H7 (cell line): ENCODE results near the gene POLR2E. TPM values are rescaled to one million over a fixed set of nuclear protein-coding genes. Genes with fewer than 3 reads are reported as not detected.
A peak's percentile ranks its signal among the peaks of the same experiment; 100 is the strongest.

Source experiments
- DNase-seq: peaks from one replicate; pipeline ENCODE4 v3.0.0; 2012
- H3K27me3 ChIP-seq: 2 replicates; pipeline ENCODE4 v1.6.0; 2011; ENCODE audit warnings: mild to moderate bottlenecking, low read length; ENCODE audit not compliant: control insufficient read depth, insufficient read depth
- H3K36me3 ChIP-seq: replicated peaks from 2 replicates; pipeline ENCODE4 v1.5.1; 2011; ENCODE audit warnings: low read length; ENCODE audit not compliant: control insufficient read depth, insufficient read depth
- H3K4me3 ChIP-seq: 2 replicates; pipeline ENCODE4 v1.5.1; 2011; ENCODE audit warnings: low read depth, mild to moderate bottlenecking, control low read depth, low read length, moderate library complexity; ENCODE audit not compliant: insufficient read depth
- total RNA-seq: library from RNA; depleted of rRNA; stranded (reverse); fragments of >200 nt; shearing (Covaris generic); gene quantifications from 2 replicates; pipeline ENCODE4 v1.2.3, GENCODE V29; 2014

POLR2E gene
- total RNA-seq, 1 experiment from 2014 or later: 283 TPM

DNA sequence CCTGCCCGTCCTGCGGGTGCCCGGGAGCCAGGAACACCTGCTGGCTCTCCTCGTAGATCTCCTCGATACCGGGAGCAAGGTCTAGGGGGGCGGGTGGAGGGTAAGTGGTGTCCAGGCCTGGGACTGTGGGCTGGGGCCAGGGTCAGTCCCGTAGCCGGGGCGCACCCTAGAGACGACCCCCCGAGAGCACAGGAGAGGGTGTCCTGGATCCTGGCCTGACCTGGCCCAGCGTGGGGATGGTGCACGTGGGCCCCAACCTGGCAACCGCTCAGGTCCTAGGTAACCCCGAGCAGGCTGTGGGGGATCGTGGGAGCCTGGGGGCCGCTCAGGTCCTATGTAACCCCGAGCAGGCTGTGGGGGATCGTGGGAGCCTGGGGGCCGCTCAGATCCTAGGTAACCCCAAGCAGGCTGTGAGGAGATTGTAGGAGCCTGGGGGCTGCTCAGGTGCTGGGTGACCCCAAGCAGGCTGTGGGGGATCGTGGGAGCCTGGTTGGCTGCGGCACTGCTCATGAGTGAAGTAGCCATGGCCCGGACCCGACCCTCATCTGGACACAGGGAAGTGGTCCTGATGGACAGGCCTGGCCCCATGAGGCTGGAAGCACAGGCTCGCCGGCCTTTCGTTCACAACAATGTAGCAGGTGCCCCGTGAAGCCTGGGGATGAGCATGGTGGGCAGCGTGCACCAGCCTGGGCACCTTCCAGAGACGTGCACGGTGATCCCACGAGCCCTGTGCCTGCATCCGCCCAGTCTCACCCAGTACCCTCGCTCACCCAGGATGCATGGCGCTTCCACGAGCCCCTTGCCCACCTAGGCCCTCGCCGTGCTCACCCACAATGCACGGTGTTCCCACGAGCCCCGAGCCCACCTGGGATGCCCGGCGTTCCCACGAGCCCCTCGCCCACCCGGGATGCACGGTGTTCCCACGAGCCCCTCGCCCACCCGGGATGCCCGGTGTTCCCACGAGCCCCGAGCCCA lies 14.8 kb upstream of the POLR2E start:
- Histone ChIP-seq H3K36me3 (peaks cover 7% of the 10 kb centered on the region), H3K27me3 (no peaks in the 10 kb centered on the region), H3K4me3 (no peak overlapping the region)
- no peak for DNase-seq

DNA sequence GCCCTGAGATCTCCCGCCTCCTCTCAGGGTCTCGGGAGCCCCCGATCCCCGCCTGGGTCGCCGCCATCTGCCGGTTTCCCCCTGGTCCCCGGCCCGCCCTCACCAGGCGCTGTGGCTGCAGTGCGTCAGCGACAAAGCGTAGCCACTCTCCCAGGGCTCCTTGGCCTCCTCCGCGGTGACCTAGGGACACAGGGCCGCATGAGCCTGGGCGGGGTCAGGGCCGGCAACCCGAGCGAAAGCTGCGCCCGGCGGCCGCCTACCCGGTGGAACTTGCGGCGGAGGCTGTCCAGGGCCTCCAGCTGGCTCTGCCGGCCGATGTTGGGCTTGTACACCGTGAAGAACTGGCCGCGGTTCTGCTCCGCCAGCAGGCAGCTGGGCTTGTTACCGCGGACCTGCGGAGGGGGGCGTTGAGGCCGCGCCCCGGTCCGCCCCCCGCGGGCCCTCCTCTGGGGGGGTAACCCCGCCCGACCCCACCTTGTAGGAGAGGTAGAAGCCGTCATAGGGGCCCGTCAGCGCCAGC lies 13.9 kb upstream of the POLR2E start:
- DNase-seq: no peak
- Histone ChIP-seq H3K36me3 (peaks cover 7% of the 10 kb centered on the region), H3K4me3 (no peak overlapping the region), H3K27me3 (no peaks in the 10 kb centered on the region)

DNA sequence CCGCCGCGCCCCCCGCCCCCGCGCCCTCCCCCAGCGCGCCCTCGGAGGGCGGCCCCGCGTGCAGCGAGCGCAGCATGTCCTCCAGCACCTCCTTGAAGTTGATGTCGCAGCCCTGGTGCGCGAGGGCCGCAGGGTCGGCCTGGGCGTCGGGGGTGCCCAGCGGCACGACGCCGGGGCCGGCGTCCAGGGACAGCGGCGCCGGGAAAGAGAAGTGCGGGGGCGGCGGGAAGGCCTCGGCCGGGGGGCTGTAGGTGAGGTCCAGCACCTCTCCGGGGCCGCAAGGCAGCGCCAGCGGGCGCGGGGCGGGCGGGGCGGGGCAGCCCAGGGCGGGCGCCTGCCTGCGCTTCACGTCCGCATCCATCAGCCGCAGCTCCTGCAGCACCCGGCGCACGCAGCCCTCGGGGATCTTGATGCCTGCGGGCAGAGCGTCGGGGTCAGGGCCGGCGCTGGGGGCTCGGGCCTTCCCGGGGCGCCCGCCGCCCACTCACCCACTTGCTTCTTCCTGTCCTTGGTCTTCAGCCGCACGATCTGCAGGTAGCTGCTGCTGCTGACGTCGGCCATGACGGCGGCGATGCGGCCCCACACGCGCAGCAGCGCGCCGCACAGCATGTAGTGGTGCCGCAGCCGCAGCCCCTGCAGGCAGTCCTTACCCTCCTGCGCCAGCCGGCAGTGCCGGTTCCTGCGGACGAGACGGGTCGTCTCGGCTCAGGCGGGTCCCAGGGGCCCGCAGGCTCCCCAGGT lies 13.3 kb upstream of the POLR2E start:
- no peak for DNase-seq
- H3K27me3 ChIP-seq: no peaks in the 10 kb centered on the region
- no peak overlapping the region for H3K4me3 ChIP-seq
- H3K36me3 ChIP-seq: peaks cover 7% of the 10 kb centered on the region

DNA sequence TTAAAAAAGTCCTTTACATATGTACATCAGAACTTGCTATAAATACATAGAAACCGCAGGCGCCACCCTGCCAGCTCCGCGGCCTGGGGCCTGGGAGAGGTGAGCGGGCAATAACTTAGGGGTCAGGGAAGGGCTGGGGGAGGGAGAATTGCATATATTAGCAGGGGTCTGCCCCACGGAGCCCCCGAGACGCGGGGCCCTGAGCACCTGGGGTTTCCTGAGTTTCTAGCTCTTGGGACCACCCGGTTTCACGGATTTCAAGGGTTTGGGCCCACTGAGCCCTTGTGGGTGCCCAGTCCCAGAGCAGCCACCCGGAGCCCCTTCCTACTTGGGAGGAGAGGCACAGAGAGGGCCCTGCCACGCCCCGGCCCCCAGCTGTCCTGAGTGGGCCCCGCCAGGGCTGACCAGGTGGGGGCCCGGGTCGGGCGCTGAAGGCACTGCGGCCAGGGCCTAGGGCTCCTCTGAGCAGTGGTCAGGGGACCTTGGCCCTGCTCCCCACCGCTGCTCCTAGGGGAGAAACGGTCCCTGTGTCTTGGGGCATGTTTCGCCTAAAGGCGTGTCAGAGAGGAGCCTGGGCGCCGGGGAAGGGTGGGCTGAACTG lies 12.6 kb upstream of the POLR2E start:
- Histone ChIP-seq H3K27me3 (no peaks in the 10 kb centered on the region), H3K4me3 (no peak overlapping the region), H3K36me3 (peaks cover 7% of the 10 kb centered on the region)
- no peak for DNase-seq

DNA sequence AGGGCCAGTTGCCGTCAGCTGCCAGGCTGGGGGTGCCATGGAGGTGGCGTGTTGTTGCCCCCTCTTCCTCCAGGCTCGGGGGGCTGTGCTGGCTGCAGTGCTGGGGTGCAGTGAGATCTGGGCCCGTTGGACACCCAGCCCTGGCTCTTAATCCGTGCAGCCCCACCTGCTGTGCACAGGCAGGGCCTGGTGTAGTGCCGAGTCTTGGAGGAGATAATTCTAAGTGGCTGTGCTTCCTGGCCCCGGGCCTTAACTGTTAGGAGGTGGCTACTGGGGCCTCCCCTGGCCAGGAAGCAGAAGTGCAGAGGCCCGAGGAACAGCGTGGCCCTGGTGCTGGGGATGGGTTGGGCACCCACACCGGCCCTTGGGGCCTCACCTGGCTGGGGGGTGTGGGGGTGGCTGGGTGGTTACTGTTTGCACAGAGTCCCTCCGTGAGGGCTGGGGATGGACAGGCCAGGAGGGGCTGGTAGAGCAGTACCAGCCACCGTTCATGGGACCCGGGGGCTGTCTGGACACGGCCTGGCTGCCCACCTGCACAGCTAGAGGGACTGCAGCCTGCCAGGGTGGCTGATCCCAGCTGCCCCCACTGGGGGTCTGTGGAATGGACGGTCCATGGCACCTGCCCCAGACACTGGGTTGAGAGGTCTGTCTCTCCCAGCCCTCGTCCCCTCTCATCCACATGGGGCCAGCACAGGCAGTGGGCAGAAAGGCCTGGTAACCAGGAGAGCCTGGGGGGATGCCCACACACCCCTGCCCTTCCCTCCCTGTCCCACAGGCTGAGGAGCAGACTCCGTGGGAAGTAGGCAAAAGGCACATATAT lies 11.9 kb upstream of the POLR2E start:
- no peak overlapping the region for H3K4me3 ChIP-seq
- no peaks in the 10 kb centered on the region for H3K27me3 ChIP-seq
- DNase-seq: no peak
- peaks cover 7% of the 10 kb centered on the region for H3K36me3 ChIP-seq

DNA sequence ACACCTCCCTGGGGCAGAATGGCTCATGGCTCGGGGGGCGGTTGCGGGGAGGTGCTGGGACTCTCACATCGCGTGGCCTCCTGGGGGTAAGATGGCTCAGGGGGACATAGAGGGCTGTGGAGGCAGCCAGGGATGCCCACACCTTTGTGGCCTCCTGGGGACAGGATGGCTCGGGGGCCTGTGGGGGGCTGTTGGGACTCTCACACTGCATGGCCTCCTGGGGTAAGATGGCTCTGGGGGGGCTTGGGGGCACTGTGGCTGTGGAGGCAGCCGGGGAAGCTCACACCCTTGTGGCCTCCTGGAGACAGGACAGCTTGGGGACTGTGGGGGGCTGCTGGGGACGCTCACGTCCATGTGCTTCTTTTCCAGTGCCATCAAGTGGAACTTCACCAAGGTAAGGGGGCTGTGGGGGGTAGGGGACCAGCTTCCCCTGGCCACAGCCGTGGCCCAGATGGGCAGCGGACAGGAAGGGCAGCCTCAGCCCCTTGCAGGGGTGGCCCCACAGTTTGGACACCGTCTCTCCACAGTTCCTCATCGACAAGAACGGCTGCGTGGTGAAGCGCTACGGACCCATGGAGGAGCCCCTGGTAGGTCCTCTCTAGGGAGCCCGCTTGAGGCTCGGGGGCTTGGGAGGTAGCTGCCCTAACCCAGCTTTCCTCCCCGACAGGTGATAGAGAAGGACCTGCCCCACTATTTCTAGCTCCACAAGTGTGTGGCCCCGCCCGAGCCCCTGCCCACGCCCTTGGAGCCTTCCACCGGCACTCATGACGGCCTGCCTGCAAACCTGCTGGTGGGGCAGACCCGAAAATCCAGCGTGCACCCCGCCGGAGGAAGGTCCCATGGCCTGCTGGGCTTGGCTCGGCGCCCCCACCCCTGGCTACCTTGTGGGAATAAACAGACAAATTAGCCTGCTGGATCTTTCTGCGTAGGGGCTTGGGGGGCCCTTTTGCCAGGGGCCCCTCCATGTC lies 11.0 kb upstream of the POLR2E start:
- no peak for DNase-seq
- H3K27me3 ChIP-seq: no peaks in the 10 kb centered on the region
- peaks cover 7% of the 10 kb centered on the region for H3K36me3 ChIP-seq
- no peak overlapping the region for H3K4me3 ChIP-seq

DNA sequence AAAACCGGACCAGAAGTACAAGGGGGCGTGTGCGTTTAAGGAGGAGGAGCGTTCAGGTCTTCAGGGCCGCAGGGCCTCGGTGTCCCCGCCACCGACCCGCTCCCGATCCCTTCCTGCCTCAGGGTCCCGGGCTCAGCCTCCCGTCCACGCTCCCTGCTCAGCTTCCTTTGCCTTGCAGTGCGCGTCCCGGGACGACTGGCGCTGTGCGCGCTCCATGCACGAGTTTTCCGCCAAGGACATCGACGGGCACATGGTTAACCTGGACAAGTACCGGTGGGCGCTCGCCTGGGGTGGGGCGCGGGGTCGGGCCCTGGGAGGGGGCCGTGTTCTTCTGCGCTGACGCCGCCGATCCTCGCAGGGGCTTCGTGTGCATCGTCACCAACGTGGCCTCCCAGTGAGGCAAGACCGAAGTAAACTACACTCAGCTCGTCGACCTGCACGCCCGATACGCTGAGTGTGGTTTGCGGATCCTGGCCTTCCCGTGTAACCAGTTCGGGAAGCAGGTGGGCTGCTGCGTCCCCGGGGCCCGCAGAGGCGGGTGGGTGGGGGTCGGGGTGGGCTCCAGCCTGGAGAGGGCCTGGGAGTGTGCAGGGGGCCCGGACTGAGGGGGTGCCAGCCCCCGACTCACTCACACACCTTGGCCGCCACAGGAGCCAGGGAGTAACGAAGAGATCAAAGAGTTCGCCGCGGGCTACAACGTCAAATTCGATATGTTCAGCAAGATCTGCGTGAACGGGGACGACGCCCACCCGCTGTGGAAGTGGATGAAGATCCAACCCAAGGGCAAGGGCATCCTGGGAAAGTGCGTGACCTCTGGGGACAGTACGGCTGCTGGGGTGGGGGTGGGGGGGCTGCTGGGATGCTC lies 10.1 kb upstream of the POLR2E start:
- Histone ChIP-seq H3K36me3 (peaks cover 7% of the 10 kb centered on the region), H3K27me3 (no peaks in the 10 kb centered on the region), H3K4me3 (peak overlapping the region; percentile 85)
- peak; percentile 91 for DNase-seq

DNA sequence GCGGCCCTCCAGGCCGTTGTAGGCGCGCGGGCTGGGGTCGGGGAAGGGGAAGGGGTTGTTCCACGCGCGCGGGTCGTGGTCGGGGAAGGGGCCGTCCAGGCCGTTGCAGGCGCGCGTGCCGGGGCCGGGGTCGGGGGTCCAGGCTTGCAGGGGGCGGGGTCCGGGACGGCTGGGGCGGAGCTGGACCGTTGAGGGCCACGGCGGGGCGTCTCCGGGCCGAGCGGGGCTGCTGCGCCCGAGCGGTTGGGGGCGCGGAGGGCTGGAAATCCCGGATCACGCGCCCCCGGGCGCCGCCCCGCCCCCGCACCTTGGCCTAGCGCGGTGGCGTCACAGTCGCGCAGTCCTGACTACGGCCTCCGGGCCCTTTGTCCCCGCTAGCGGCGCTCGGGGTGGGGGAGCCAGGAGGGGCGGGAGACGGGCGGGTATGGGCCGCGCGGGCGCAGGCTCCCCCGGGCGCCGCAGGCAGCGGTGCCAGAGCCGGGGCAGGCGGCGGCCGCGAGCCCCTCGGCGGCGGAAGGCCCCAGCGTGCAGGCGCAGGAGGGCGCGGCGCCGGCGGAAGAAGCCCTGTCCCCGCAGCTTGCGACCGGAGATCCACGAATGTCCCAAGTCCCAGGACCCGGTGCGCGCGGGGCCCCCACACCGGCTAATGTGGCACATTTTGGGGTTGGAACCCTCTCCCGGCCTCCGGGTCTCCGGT lies 9.3 kb upstream of the POLR2E start:
- H3K27me3 ChIP-seq: no peaks in the 10 kb centered on the region
- H3K36me3 ChIP-seq: peaks cover 7% of the 10 kb centered on the region
- peak; percentile 98 for DNase-seq
- H3K4me3 ChIP-seq: peak overlapping the region; percentile 85

DNA sequence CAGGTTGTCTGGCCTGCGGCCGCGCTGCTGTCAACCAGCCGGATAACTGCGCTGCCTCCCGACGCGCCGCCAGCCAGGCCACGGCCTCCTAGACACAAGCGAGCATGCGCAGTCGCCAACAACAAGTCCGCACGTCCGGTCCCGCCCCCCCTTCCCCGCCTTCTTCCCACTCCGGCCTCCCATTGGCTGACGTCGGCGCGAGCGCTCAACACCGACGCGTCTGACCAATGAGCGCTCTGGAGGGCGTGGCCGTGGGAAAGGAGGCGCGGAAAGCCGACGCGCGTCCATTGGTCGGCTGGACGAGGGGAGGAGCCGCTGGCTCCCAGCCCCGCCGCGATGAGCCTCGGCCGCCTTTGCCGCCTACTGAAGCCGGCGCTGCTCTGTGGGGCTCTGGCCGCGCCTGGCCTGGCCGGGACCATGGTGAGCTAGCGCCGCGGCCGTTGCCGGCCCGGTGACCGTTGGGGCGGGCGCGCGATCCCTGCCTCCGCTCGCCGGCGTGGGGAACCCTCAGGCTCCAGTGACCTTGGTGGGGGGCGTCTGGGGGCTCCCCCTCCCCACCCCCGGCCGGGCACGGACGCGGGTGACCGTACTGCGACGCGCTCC lies 8.6 kb upstream of the POLR2E start, which contains the start of gene GPX4:
TSS of gene GPX4 (plus strand) at position 287 of the 603 bp plus-strand sequence. CDS start at position 337, 50 bp downstream.
- peak; percentile 100 for DNase-seq
- peak within 1 kb of the TSS; percentile 85 for H3K4me3 ChIP-seq
- H3K27me3 ChIP-seq: no peaks in the 10 kb centered on the region
- H3K36me3 ChIP-seq: peaks cover 7% of the 10 kb centered on the region

DNA sequence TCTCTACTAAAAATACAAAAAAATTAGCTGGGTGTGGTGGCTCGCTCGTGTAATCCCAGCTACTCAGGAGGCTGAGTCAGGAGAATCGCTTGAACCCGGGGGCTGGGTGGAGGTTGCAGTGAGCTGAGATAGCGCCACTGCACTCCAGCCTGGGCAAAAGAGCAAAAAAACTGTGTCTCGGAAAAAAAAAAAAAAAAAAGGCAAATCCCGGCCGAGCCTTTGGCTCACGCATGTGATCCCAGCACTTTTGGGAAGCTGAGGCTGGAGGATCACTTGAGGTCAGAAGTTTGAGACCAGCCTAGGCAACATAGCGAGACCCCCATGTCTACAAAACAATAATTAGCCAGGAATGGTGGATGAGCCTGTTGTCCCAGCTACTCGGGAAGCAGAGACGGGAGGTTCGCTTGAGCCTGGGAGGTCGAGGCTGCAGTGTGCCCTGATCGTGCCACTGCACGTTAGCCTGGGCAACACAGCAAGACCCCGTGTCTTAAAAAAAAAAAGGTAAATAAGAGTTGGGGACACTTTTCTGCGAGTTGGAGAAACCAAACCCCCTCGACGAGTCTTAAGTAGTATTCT lies 8.0 kb upstream of the POLR2E start:
- H3K36me3 ChIP-seq: peaks cover 7% of the 10 kb centered on the region
- no peak for DNase-seq
- peak overlapping the region; percentile 13; the same call in 1 of the 2 replicates for H3K4me3 ChIP-seq
- no peaks in the 10 kb centered on the region for H3K27me3 ChIP-seq

DNA sequence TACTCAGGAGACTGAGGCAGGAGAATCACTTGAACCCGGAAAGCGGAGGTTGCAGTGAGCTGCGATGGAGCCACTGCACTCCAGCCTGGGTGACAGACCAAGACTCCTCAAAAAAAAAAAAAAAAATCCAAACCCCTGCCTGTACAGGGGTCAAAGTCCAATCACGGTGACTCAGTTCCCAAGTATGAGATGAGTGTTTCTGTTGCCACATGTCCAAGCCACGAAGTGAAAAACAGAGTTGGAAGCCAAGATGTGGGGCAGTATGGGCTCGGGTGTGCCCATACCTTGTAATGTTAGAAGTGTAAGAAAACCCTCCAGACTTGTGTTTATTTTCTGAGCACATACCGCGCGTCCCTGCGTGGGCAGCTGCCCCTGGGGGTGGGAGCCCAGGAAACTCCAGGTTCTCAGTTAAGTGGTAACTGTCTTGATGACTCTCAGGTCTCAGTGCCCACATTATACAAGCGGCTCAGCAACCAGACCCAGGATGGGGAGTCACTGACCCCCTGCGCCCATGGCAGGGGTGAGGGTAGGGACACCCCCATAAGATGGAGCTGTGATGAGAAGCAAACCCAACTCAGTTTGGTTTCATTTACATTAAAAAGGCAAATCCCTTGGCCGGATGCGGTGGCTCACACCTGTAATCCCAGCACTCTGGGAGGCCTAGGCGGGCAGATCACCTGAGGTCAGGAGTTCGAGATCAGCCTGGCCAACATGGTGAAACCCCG lies 7.4 kb upstream of the POLR2E start:
- Histone ChIP-seq H3K27me3 (no peaks in the 10 kb centered on the region), H3K36me3 (peaks cover 7% of the 10 kb centered on the region), H3K4me3 (no peak overlapping the region)
- no peak for DNase-seq
